Fibroblast of upper back skin (primary cell): ENCODE results near the gene APOA4.
"Not testable (repeated sequence)": the region's sequence is repeated elsewhere in the genome, so short reads cannot be mapped to it uniquely, and the experiment has no call there.

Source experiments
- DNase-seq: peaks from one replicate; pipeline ENCODE4 v3.0.0-alpha.2; 2013

The APOA4 gene

GRCh38 chr11:116828632-116829524 is 5.8 kb upstream of the APOA4 start:
- DNase-seq = no peak

DNA sequence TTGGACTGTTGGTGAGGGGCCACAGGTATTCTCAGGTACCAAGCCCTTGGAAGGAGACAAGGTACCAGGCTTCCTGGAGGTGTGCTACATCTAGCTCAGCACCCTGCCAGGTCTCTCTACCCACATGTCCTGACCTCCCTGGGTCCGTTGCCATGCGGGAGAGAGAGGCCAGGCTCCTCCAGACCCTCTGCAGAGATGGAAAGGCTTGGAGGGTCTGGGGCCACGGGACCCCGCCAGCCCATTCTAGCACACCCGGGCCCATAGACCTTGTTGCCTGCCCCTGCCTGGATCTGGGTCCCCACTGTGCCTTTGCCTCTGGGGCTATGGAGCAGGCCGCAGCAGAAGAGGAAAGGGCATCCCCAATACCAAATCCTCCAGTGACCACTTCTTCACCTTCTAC is 4.4 kb upstream of the APOA4 start:
- DNase-seq = no peak

GRCh38 chr11:116826751-116827431 is 3.8 kb upstream of the APOA4 start:
- DNase-seq = no peak

DNA sequence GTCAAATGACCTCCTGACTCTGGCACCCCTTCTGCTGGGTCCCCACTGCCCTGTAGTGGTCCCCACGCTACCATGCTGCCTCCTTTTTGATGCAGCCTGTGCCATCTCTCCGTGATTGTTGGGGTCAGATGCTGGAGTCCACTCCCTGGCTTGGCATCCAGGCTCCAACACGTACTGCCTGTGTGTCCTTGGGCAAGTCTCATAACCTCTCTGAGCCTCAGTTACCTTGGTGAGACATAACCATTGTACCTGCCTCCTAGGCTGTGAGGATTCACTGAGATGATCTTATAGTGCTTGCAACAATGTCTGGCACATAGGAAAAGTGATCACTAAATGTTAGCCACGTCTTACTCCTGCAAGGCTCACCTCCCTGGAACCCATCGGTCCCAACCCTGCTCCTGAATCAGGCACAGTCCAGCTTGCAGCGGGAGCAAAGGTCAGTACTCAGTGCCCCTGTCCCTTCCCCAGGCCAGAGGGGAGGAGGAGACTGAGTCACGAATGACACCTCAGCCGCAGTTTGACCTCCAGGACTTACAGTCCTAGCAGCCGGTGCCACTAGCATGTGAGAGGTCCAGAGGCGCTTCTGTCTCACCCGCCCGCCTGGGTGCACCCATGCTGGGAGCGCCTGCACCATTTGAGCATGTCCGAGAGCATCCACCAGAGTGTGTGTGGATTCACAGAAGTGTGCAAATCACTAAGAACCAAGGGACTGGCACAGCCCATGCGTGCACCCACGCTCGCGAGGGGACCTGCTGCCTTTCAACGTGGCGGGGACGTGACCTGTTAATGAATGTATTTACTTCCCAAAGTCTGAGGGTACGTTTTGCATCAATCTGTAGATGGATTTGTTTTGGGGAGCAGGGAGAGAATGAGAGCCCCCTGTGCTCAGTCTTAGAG is 3.0 kb upstream of the APOA4 start:
- DNase-seq = no peak

GRCh38 chr11:116825434-116825833 is 2.3 kb upstream of the APOA4 start:
- no peak for DNase-seq

- no peak for DNase-seq
Measured at GRCh38 chr11:116822575-116822974, 529 bp downstream of the APOA4 start.

DNA sequence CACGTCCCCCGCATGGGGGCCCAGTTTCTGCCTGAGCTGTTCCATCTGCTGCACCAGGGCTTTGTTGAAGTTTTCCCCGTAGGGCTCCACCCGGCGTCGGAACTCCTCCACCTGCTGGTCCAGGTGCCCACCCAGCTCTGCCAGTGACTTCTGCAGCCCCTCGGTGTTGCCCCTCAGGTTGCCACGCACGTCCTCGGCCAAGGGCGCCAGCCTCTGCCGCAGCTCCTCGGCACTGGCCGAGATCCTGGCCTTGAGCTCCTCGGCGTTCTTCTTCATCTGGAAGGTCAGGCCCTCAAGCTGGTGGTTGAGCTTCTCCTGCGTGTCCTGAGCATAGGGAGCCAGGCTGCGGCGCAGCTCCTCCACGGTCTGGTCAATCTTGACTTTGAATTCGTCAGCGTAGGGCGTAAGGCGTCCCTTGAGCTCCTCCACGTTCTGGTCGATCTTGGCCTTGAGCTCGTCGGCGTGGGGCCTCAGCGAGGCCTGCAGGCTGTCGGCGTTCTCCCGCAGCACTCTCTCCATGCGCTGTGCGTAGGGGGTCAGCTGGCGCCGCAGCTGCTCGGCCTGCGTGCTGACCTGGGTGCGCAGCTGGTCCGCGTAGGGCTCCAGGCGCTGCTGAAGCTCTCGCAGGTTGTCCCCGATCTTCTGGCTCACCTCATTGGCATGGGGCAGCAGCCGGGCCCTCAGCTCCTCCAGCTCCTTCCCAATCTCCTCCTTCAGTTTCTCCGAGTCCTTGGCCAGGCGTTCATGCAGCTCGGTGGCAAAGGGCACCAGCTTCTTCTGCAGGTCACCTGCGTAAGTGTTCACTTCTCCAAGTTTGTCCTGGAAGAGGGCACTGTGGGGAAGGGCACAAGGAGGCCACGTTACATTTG is 1.8 kb downstream of the APOA4 start:
- no peak for DNase-seq

DNA sequence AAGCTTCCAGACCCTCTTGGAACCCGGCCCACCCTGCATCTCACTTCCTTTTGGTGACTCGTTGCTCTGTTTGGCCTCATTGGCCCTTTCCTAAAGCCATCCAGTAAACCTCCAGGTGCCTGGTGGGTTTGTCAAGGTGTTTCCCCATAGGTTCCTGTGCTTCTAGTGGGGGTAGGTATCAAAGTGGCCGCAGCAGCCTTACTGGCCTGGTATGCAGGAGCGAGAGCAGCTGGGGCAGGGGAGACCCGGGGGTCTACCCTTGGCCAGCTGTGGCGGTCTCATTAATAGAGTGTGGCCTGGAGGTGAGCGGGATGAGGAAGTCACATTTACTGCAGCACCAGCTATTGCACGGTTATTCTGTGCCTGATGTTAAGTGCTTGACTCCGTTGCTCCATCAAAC is 4.1 kb downstream of the APOA4 start:
- DNase-seq = no peak

DNA sequence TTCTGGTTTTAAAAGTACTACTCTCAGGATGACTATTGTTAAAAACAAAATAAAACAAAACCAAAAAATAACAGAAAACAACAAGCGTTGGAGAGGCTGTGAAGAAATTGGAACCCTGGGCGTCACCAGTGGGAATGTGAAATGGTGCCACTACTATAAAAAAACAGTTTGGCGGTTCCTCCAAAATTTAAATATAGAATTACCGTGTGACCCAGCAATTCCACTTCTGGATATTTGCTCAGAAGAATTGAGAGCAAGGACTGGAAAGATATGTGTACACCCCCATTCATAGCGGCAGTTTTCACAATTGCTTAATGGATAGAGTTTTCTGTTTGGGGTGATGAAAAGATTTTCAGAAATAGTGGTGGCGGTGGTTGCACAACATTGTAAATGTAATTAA is 8.6 kb downstream of the APOA4 start:
- DNase-seq = no peak

DNA sequence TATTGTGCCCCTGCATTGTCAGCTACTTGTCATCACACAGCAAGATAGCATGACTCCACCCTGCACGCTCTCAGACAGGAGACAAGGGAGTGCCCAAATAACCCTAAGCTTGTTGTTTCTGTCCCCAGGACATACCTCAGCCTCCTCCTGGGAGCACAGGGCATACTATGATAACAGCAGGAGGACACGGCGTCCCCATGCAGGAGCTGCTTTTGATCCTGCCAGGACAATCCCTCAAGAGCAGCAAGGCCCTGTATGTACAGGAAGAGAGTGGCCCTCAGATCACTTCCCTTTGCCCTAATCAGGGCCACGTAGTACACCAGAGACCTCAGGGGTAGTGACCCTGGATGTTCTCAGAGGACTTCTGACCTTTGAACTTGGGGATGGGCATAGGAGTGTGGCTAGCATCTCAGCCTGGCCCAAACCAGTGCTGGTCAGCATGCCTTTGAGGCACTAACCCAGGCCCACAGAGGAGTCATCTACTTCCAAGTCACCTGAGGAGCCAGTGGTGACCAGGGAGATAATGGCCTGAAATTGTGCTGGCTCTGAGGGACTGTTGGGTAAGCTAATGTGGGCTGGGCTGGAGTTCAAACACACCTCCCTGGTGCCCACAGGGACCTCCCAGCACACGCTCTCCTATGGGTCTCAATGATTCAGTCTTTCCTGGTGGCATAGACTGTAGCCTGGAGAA is 9.2 kb downstream of the APOA4 start:
- no peak for DNase-seq

DNA sequence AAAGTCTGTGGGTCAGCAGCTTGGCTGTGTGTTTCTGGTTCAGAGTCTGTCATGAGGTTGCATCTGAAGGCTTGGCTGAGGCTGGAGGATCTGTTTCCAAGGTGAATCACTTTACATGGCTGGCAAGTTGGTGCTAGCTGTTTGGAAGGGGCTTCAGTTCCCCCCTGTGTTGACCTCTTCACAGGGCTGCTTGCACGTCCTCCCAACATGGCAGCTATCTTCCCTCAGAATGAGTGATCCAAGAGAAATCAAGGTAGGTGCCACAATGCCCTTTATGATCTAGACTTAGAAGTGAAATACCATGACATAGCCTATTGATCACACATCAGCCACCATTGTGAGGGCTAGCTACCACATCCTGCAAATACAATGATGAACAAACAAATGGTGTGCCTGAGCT is 9.9 kb downstream of the APOA4 start:
- DNase-seq = no peak

- DNase-seq = no peak
Measured at GRCh38 chr11:116812109-116812508, 11.0 kb downstream of the APOA4 start.

DNA sequence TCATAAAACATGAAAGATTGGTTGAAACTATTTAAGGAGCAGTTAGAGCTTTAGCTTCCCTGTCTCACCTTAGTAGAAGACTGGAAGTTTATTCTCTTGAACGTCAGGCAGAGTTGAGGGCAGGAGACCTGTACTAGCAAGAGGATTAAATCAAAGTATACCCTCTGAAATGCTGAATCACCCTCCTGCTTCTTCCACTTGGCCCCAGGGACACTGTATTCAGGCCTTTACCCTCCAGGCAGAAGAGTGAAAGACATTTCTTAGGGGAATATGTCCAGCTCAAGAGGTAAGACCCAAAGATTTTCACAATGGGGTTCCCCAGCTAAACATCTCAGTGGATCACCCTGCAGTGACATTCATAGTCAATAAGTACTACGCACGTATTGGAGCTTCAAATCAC is 11.9 kb downstream of the APOA4 start:
- DNase-seq = no peak

GRCh38 chr11:116808262-116809175 is 14.6 kb downstream of the APOA4 start:
- DNase-seq = no peak

DNA sequence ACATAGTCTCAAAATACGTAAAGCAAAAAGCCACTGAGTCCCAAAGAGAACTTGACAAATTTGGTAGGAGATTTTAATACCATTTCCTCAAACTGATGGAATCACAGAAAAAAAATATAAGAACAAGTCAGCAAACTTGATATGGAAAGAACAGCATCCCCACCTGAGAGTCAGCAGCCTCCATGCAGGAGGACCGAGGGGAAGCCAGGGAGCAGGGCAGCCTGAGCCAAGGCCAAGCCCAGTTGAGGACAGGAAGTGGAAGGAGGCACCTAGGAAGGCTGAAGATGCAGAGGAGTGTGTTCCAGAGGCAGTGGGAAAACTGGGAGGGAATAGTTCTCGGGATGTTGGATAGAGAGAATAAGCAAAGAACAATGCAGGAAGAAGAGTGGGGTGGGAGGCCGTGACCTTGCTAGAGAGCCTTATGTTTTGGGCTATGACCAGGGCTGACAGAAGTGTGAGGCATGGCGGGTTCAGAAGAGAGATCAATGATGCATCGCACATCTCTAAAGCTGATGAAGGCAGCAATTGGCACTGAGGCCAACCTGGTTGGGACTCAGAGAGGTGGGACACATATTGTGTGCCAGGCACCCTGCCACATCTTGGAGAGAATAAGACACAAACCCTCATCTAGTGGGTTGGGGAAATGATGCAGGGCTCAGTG is 15.4 kb downstream of the APOA4 start:
- no peak for DNase-seq

- no peak for DNase-seq
Measured at GRCh38 chr11:116804001-116804400, 19.1 kb downstream of the APOA4 start.

DNA sequence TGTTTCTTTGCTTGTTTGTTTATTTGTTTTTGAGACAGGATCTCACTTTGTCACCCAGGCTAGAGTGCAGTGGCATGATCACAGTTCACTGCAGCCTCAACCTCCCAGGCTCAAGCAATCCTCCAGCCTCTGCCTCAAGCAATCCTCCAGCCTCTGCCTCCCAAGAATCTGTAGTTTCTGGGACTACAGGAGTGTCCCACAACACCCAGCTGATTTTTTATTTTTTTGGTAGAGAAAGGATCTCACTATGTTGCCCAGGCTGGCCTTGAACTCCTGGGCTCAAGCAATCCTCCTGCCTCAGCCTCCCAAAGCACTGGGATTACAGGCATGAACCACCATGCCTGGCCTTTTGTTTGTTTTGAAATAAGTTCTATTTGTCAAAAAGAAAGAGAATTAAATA is 21.4 kb downstream of the APOA4 start:
- DNase-seq = not testable (repeated sequence)

DNA sequence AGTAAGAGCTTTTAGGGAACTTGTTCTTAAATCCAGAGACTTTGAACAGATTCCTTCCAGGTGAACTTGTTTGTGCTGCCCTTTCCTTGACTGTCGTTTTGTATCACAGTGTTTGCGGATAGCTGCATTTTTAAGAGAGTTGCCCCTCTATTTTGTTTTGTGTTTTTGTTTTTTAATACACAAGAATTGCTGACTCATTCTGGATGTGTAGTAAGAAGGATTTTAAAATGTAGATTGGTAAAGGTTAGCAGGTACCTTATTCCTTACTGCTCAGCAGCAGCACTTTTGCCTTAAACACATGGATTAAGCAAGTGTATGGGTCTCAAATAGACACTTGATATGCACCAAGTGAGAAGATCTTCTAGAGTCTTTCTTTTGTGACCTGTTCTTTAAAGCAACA is 22.5 kb downstream of the APOA4 start:
- no peak for DNase-seq

DNA sequence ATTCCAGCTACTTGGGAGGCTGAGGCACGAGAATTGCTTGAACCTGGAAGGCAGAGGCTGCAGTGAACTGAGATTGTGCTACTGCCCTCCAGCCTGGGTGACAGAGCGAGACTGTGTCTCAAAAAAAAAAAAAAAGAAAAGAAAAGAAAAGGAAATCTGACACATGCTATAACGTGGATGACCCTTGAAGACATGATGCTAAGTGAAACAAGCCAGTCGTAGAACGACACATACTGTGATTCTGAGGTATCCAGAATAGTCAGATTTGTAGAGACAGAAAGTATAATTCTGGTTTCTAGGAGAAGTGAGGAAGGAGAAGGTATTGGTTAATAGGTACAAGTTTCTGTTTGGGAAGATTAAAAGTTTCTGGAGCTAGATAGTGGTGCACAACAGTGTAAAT is 24.7 kb downstream of the APOA4 start:
- no peak for DNase-seq

DNA sequence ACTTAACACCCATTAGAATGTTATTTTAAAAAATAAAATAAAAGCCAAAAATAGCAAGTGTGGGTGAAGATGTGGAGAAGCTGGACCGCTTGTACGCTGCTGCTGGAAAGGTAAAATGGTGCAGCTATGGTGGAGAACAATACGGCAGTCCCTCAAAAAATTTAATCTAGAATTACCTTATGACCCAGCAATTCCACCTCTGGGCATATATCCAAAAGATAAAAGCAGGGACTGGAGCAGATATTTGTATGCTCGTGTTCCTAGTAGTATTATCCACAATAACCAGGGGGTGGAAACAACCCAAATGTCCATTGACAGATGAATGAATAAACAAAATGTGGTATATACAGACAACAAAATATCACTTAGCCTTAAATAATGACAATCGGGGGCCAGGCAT is 25.3 kb downstream of the APOA4 start:
- DNase-seq = no peak
